ENCODE results near the gene SH2D3C. TPM values are rescaled to one million over a fixed set of nuclear protein-coding genes. Genes with fewer than 3 reads are reported as not detected.

Gene SH2D3C
- total and polyA plus RNA-seq, 2 of the 8 experiments (the other 6 are each of a cell fraction or from before 2014, with no cell fraction given): 6.4 to 8.1 TPM

GRCh38 chr9:127734747-127735529, 43.5 kb downstream of the SH2D3C start, which contains the start of gene TOR2A:
TOR2A (minus strand) TSS chr9:127735294; CDS start chr9:127735270, 24 bp downstream.
- Histone ChIP-seq H2AK5ac (ENCODE audit: low read depth, low read length) (peak within 1 kb of the TSS; percentile 2; the same call in 1 of the 2 replicates), H4K20me1 (replicated peaks in 1 of 2; ENCODE audit: control insufficient read depth in 1 of 2, insufficient read depth in 2 of 2, low read length in 2 of 2) (peaks cover 0 to 2% of the 10 kb centered on the region in 2 experiments), H2BK15ac (ENCODE audit: low read length) (peak within 1 kb of the TSS; percentile 37), H3K79me1 (ENCODE audit: low read depth, low read length) (no peaks in the 10 kb centered on the region), H3K4ac (replicated peaks; ENCODE audit: insufficient read length, low read depth, low read length) (no peak within 1 kb of the TSS), H4K91ac (replicated peaks; ENCODE audit: insufficient read length, low read length) (peak within 1 kb of the TSS; percentile 93), H3K4me1 (replicated peaks in 1 of 4; ENCODE audit: control insufficient read depth in 3 of 4, insufficient read depth in 4 of 4, low read length in 3 of 4) (peaks cover 3 to 11% (median 6%) of the 10 kb centered on the region in 4 experiments; a peak in 6 of 7 replicates), H3K18ac (ENCODE audit: extremely low read depth, low read length) (peak within 1 kb of the TSS; percentile 76), H2BK12ac (ENCODE audit: low read depth, low read length) (peak within 1 kb of the TSS; percentile 39; the same call in 1 of the 2 replicates), H2BK120ac (replicated peaks; ENCODE audit: low read depth, low read length) (no peak within 1 kb of the TSS), H3K79me2 (ENCODE audit: control insufficient read depth in 1 of 2, insufficient read depth in 2 of 2, low read length in 2 of 2) (no peaks in the 10 kb centered on the region), H3K56ac (replicated peaks; ENCODE audit: insufficient read length, low read depth, low read length) (peak within 1 kb of the TSS; percentile 14), H3K14ac (ENCODE audit: insufficient read length) (no peak within 1 kb of the TSS), H4K5ac (ENCODE audit: insufficient read length, low read depth, low read length) (peak within 1 kb of the TSS; percentile 68), H4K8ac (ENCODE audit: extremely low read depth, insufficient read depth, low read length) (peak within 1 kb of the TSS; percentile 83; the same call in 1 of the 2 replicates), H3K27me3 (replicated peaks in 1 of 4; ENCODE audit: control insufficient read depth in 3 of 4, extremely low read depth in 1 of 4, insufficient read depth in 3 of 4, low read length in 3 of 4) (no peaks in the 10 kb centered on the region), H3K4me2 (ENCODE audit: insufficient read depth in 1 of 2, low read depth in 2 of 2, low read length in 2 of 2) (peak within 1 kb of the TSS; percentile 26 to 77), H3K23me2 (ENCODE audit: low read depth, low read length) (0 out of 2 replicates have a peak, but pooled peaks cover 2% of the 10 kb centered on the region), H3K4me3 (ENCODE audit: extremely low read depth in 1 of 4, insufficient read depth in 2 of 4, low read depth in 3 of 4, low read length in 4 of 4) (peak within 1 kb of the TSS; percentile 35 to 78 (median 67)), H3K27ac (ENCODE audit: low read depth, low read length) (peak within 1 kb of the TSS; percentile 46; the same call in 1 of the 2 replicates), H3K9me3 (ENCODE audit: insufficient read depth in 2 of 2, low read depth in 1 of 2, low read length in 1 of 2) (no peaks in the 10 kb centered on the region), H2BK5ac (ENCODE audit: low read depth, low read length) (peak within 1 kb of the TSS; percentile 46; the same call in 1 of the 2 replicates), H3K9ac (replicated peaks in 1 of 4; ENCODE audit: extremely low read depth in 1 of 4, low read depth in 3 of 4, low read length in 3 of 4) (peak within 1 kb of the TSS in 3 of 4 experiments; percentile 38 to 75 (median 42); a peak in 5 of 7 replicates), H2AFZ (ENCODE audit: low read length) (peak within 1 kb of the TSS; percentile 98), H3K36me3 (ENCODE audit: control insufficient read depth in 2 of 4, insufficient read depth in 4 of 4, low read length in 3 of 4) (no peaks in the 10 kb centered on the region), H3K23ac (ENCODE audit: insufficient read length) (no peak within 1 kb of the TSS), H2BK20ac (ENCODE audit: low read length) (0 out of 2 replicates have a peak within 1 kb of the TSS, but pooled peaks have one; percentile 29)
- DNase-seq (ENCODE audit: low read depth in 1 of 2, low spot score in 2 of 2): peak; percentile 96 to 99
- POLR2A ChIA-PET (ENCODE audit: partially characterized antibody): interaction anchor here (0.6 to 2.7 kb wide), 17 partner anchors 10 to 460 kb away, joined by 3 to 11 read pairs (median 3); partner anchors contain the start of genes CFAP157, LRSAM1 and RPL12
- CTCF ChIA-PET (ENCODE audit: partially characterized antibody): interaction anchor here (0.6 to 4.1 kb wide), 74 partner anchors 8 to 234 kb away, joined by 3 to 34 read pairs (median 4); partner anchors contain the start of genes CDK9, CFAP157, PTRH1 and ST6GALNAC4
- 2% methylated on average over 50 of the region's 76 CpGs; no CpG with 5 or more reads in 1 of the 2 experiments for WGBS, 2 experiments (ENCODE audit: extremely low coverage in 1 of 2, insufficient coverage in 1 of 2, insufficient read length in 1 of 2, insufficient replicate concordance in 2 of 2, low coverage in 1 of 2, low lambda C conversion rate in 2 of 2, missing lambda C conversion rate in 1 of 2)
- peak; percentile 36 for FAIRE-seq
- TF ChIP-seq TAF1 (IDR thresholded peaks at IDR 0.05; ENCODE audit: low read depth, low read length) (peak; percentile 45; the same call in 1 of the 2 replicates), SAP30 (IDR thresholded peaks at IDR 0.05; ENCODE audit: insufficient read depth, insufficient replicate concordance, low read length) (peak; percentile 93), SUZ12 (IDR thresholded peaks at IDR 0.05; ENCODE audit: low read length) (no peak), ATF3 (IDR thresholded peaks at IDR 0.05; ENCODE audit: insufficient read depth, low read depth, low read length) (no peak), MAFK (IDR thresholded peaks at IDR 0.05; ENCODE audit: low read depth, low read length) (no peak), POU5F1 (IDR thresholded peaks at IDR 0.05; ENCODE audit: low read depth, low read length) (no peak), SIRT6 (IDR thresholded peaks at IDR 0.05; ENCODE audit: low read length) (no peak), MAX (IDR thresholded peaks at IDR 0.05) (peak; percentile 22; the same call in 1 of the 2 replicates), SIN3A (conservative IDR thresholded peaks at IDR 0.05 in 1 of 2, IDR thresholded peaks at IDR 0.05 in 1 of 2; ENCODE audit: low read depth in 1 of 2, low read length in 2 of 2) (peak; percentile 94 to 98)
